ENCODE data around the gene PNPLA1.
A peak's percentile ranks its signal among the peaks of the same experiment; 100 is the strongest.

The PNPLA1 gene

DNA sequence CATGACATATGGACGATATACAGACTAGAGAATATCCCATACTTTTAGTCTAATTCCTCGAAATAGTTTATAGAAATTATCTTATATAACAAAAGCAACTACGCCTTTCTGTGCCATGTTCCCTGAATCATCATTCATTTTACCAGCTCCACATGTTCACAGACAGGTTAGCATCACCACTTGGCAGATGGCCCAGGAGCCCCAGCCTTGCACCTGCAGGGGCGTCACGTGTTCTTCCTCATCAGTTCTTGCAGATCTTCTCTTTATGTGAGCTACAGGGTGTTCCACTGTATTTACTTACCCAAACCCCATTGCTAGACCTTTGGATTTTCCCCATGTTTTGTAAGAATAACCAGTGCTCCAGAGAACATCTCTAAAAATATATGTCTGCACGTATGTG is 79.4 kb downstream of the PNPLA1 start:
- TF ChIP-seq CTCF (conservative IDR thresholded peaks at IDR 0.05; ENCODE audit: control insufficient read depth, insufficient read depth, low read depth, low read length): no peak
- no peak overlapping the region for H3K4me3 ChIP-seq (ENCODE audit: control insufficient read depth, low read depth, low read length)
- DNase-seq (ENCODE audit: low read depth): no peak

GRCh38 chr6:36350082-36350481 is 80.2 kb downstream of the PNPLA1 start:
- TF ChIP-seq CTCF (conservative IDR thresholded peaks at IDR 0.05; ENCODE audit: control insufficient read depth, insufficient read depth, low read depth, low read length): no peak
- no peak for DNase-seq (ENCODE audit: low read depth)

DNA sequence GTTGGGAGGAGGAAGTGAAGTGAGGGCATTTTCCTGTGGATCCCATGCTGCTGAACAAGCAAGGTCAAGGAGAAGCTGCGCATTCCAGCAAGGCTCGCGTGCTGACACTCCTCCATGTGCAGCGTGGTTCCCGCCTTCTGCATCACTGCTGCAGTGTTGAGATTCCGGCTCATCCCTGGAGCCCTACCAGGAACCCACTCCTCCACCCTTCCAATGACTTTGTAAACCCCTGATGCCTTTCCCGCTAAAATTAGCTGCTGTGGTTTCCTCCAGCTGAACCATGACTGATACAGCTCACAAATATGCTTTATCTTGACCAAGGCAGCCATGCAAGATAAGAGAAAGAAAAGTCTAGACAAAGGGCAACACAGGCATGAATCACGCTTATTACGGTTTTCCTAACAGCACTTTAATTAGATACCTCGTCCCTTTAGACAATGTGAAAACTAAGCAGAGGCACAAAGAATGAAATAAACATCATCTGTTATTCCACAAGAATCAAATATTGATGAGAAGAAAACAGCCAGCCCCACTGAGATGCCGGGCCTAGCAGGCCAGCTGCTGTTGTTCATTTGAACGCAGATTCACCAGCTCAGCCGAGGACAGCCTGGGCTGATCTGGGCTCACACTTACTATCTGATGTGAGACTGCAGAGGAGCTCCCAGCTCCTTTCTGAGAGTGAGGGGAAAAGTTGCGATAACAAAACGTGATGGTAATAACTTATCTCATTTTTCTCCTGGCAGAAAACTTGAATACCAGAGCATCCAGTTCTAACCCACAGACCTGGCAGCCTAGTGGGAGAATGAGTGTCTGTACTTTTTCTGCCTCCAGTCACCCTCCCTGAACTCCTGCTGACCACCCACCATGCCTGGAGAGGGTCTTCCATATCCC is 81.1 kb downstream of the PNPLA1 start:
- no peak for TF ChIP-seq CTCF (conservative IDR thresholded peaks at IDR 0.05; ENCODE audit: control insufficient read depth, insufficient read depth, low read depth, low read length)
- DNase-seq (ENCODE audit: low read depth): peak; percentile 69
- no peak overlapping the region for H3K4me3 ChIP-seq (ENCODE audit: control insufficient read depth, low read depth, low read length)

More at GRCh38 chr6:36350082-36350481, 80.2 kb downstream of the PNPLA1 start:
- H3K4me3 ChIP-seq (ENCODE audit: control insufficient read depth, low read depth, low read length): no peak overlapping the region

GRCh38 chr6:36352477-36353157 is 82.8 kb downstream of the PNPLA1 start:
- TF ChIP-seq CTCF (conservative IDR thresholded peaks at IDR 0.05; ENCODE audit: control insufficient read depth, insufficient read depth, low read depth, low read length): no peak
- H3K4me3 ChIP-seq (ENCODE audit: control insufficient read depth, low read depth, low read length): no peak overlapping the region
- DNase-seq (ENCODE audit: low read depth): no peak

GRCh38 chr6:36353411-36353915 is 83.6 kb downstream of the PNPLA1 start:
- no peak for TF ChIP-seq CTCF (conservative IDR thresholded peaks at IDR 0.05; ENCODE audit: control insufficient read depth, insufficient read depth, low read depth, low read length)
- H3K4me3 ChIP-seq (ENCODE audit: control insufficient read depth, low read depth, low read length): no peak overlapping the region
- DNase-seq (ENCODE audit: low read depth): peak; percentile 86

GRCh38 chr6:36355819-36356218 is 86.0 kb downstream of the PNPLA1 start:
- no peak overlapping the region for H3K4me3 ChIP-seq (ENCODE audit: control insufficient read depth, low read depth, low read length)
- no peak for TF ChIP-seq CTCF (conservative IDR thresholded peaks at IDR 0.05; ENCODE audit: control insufficient read depth, insufficient read depth, low read depth, low read length)
- DNase-seq (ENCODE audit: low read depth): no peak
